ENCODE measurements around the gene ASGR1. TPM values are rescaled to one million over a fixed set of nuclear protein-coding genes. Genes with fewer than 3 reads are reported as not detected.
"Not testable (repeated sequence)": the region's sequence is repeated elsewhere in the genome, so short reads cannot be mapped to it uniquely, and the experiment has no call there.

Gene ASGR1
- total RNA-seq, 1 experiment from 2014 or later = 6.1 TPM

- H3K9me3 ChIP-seq (ENCODE audit: low read depth, low read length, poor library complexity, severe bottlenecking) = no peaks in the 10 kb centered on the region
- no peaks in the 10 kb centered on the region for H3K27me3 ChIP-seq (replicated peaks; ENCODE audit: insufficient read depth, low read depth, low read length, poor library complexity)
- ChIA-PET POLR2A (ENCODE audit: low non-redundant PET) (no interaction called here), CTCF (no interaction called here)
- no TSS peak for BruUV-seq (replicated peaks)
- no peaks in the 10 kb centered on the region for H3K36me3 ChIP-seq (ENCODE audit: insufficient read depth, low read length, poor library complexity, severe bottlenecking)
- peaks cover 8% of the 10 kb centered on the region for H3K4me1 ChIP-seq (ENCODE audit: insufficient read depth, low read length, poor library complexity, severe bottlenecking)
- intact Hi-C loops (cut with micrococcal nuclease; ENCODE audit: unreplicated experiment) = loop anchor here (5.0 kb wide), 1 partner anchor 37 kb away; no protein-coding TSS in a partner anchor
- H3K4me3 ChIP-seq (ENCODE audit: low read depth, low read length, poor library complexity, severe bottlenecking) = no peak overlapping the region
- TF ChIP-seq EZH2 (IDR thresholded peaks at IDR 0.05; ENCODE audit: borderline replicate concordance, low read depth, low read length, poor library complexity, severe bottlenecking) = no peak
- TF ChIP-seq, protein P1, sequence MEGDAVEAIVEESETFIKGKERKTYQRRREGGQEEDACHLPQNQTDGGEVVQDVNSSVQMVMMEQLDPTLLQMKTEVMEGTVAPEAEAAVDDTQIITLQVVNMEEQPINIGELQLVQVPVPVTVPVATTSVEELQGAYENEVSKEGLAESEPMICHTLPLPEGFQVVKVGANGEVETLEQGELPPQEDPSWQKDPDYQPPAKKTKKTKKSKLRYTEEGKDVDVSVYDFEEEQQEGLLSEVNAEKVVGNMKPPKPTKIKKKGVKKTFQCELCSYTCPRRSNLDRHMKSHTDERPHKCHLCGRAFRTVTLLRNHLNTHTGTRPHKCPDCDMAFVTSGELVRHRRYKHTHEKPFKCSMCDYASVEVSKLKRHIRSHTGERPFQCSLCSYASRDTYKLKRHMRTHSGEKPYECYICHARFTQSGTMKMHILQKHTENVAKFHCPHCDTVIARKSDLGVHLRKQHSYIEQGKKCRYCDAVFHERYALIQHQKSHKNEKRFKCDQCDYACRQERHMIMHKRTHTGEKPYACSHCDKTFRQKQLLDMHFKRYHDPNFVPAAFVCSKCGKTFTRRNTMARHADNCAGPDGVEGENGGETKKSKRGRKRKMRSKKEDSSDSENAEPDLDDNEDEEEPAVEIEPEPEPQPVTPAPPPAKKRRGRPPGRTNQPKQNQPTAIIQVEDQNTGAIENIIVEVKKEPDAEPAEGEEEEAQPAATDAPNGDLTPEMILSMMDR (conservative IDR thresholded peaks at IDR 0.05; ENCODE audit: low read depth, low read length) = no peak
- peak; percentile 27 for DNase-seq (ENCODE audit: low spot score)
- H3K27ac ChIP-seq (ENCODE audit: low read depth, low read length, poor library complexity, severe bottlenecking) = no peak overlapping the region
Observed at GRCh38 chr17:7173687-7174602, 5.2 kb downstream of the ASGR1 start.

GRCh38 chr17:7172522-7173191 lies 6.5 kb downstream of the ASGR1 start:
- DNase-seq (ENCODE audit: low spot score); H3K4me1 ChIP-seq (ENCODE audit: insufficient read depth, low read length, poor library complexity, severe bottlenecking); BruUV-seq (replicated peaks); H3K27ac ChIP-seq (ENCODE audit: low read depth, low read length, poor library complexity, severe bottlenecking); H3K36me3 ChIP-seq (ENCODE audit: insufficient read depth, low read length, poor library complexity, severe bottlenecking); POLR2A ChIA-PET (ENCODE audit: low non-redundant PET); H3K27me3 ChIP-seq (replicated peaks; ENCODE audit: insufficient read depth, low read depth, low read length, poor library complexity); H3K9me3 ChIP-seq (ENCODE audit: low read depth, low read length, poor library complexity, severe bottlenecking); H3K4me3 ChIP-seq (ENCODE audit: low read depth, low read length, poor library complexity, severe bottlenecking); CTCF ChIA-PET: not testable (repeated sequence)
- intact Hi-C loops (cut with micrococcal nuclease; ENCODE audit: unreplicated experiment) = loop anchor here (5.0 kb wide), 1 partner anchor 35 kb away; no protein-coding TSS in a partner anchor

DNA sequence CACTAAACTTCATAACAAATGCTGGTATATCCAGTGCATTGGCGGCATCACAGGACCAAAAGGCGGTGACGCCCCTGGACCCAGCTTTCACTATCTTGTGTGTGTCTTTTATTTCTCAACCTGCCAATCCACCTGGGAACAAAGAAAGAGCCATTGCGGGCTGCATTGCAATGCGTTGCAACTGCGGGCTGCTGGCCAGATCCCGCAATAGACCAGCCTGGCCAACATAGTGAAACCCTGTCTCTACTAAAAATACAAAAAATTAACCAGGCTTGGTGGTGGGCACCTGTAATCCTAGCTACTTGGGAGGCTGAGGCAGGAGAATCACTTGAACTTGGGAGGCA lies 9.6 kb downstream of the ASGR1 start:
- H3K4me1 ChIP-seq (ENCODE audit: insufficient read depth, low read length, poor library complexity, severe bottlenecking); POLR2A ChIA-PET (ENCODE audit: low non-redundant PET); H3K9me3 ChIP-seq (ENCODE audit: low read depth, low read length, poor library complexity, severe bottlenecking); H3K27me3 ChIP-seq (replicated peaks; ENCODE audit: insufficient read depth, low read depth, low read length, poor library complexity); DNase-seq (ENCODE audit: low spot score); BruUV-seq (replicated peaks); intact Hi-C loops (cut with micrococcal nuclease; ENCODE audit: unreplicated experiment); H3K4me3 ChIP-seq (ENCODE audit: low read depth, low read length, poor library complexity, severe bottlenecking); CTCF ChIA-PET; H3K36me3 ChIP-seq (ENCODE audit: insufficient read depth, low read length, poor library complexity, severe bottlenecking); H3K27ac ChIP-seq (ENCODE audit: low read depth, low read length, poor library complexity, severe bottlenecking): not testable (repeated sequence)

DNA sequence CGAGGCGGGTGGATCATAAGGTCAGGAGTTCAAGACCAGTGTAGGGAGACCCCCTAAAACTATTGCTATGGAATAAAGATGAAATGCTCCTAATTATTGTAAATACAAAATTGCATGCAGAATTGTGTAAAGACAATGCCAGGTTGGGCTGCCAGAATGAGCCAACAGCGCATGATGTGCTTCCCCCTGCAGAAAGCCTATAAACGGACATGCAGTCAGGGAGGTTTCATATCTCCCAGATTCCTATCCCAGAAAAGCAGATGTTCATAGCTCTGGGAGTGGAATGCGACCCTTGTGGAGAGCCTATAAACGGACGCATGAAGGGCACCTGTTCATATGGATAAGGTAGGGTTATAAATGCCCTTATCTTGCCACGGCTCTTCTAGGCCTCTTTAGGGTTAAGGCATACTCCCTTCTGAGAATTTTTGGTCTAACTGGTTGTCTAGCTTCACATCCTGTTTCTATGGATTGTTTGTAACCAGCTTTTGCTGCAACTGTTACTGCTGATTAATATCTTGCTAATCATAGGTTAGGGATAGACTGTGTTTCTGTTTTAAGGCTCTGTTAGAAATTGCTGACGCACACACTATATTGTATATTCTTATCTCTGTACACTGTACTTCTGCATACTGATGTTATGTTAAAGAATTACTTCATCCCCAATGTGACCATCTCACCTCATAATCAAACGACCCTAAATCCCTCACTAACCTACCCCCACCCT lies 10.2 kb downstream of the ASGR1 start:
- BruUV-seq (replicated peaks); H3K4me3 ChIP-seq (ENCODE audit: low read depth, low read length, poor library complexity, severe bottlenecking); H3K27ac ChIP-seq (ENCODE audit: low read depth, low read length, poor library complexity, severe bottlenecking); DNase-seq (ENCODE audit: low spot score); H3K4me1 ChIP-seq (ENCODE audit: insufficient read depth, low read length, poor library complexity, severe bottlenecking); POLR2A ChIA-PET (ENCODE audit: low non-redundant PET); H3K9me3 ChIP-seq (ENCODE audit: low read depth, low read length, poor library complexity, severe bottlenecking); H3K36me3 ChIP-seq (ENCODE audit: insufficient read depth, low read length, poor library complexity, severe bottlenecking); intact Hi-C loops (cut with micrococcal nuclease; ENCODE audit: unreplicated experiment); CTCF ChIA-PET; H3K27me3 ChIP-seq (replicated peaks; ENCODE audit: insufficient read depth, low read depth, low read length, poor library complexity): not testable (repeated sequence)

Data from A673 (cell line).